Rectal smooth muscle tissue (tissue), 1 donor: ENCODE results near the gene YRDC.
"Not testable (repeated sequence)": the region's sequence is repeated elsewhere in the genome, so short reads cannot be mapped to it uniquely, and the experiment has no call there.

Experiments
- H3K27ac ChIP-seq: one replicate; pipeline ENCODE4 v1.7.0; 2013; ENCODE audit warnings: low read depth, low read length, inconsistent platforms
- H3K27me3 ChIP-seq: one replicate; pipeline ENCODE4 v1.7.0; 2013; ENCODE audit warnings: low read length; ENCODE audit not compliant: control insufficient read depth, insufficient read depth
- H3K36me3 ChIP-seq: one replicate; pipeline ENCODE4 v1.7.0; 2013; ENCODE audit warnings: low read length; ENCODE audit not compliant: control insufficient read depth, insufficient read depth
- H3K4me1 ChIP-seq: one replicate; pipeline ENCODE4 v1.7.0; 2013; ENCODE audit warnings: low read length; ENCODE audit not compliant: control insufficient read depth, insufficient read depth
- H3K4me3 ChIP-seq: one replicate; pipeline ENCODE4 v1.7.0; 2013; ENCODE audit warnings: low read length
- H3K9ac ChIP-seq: one replicate; pipeline ENCODE4 v1.7.0; 2013; ENCODE audit warnings: low read length

The YRDC gene

DNA sequence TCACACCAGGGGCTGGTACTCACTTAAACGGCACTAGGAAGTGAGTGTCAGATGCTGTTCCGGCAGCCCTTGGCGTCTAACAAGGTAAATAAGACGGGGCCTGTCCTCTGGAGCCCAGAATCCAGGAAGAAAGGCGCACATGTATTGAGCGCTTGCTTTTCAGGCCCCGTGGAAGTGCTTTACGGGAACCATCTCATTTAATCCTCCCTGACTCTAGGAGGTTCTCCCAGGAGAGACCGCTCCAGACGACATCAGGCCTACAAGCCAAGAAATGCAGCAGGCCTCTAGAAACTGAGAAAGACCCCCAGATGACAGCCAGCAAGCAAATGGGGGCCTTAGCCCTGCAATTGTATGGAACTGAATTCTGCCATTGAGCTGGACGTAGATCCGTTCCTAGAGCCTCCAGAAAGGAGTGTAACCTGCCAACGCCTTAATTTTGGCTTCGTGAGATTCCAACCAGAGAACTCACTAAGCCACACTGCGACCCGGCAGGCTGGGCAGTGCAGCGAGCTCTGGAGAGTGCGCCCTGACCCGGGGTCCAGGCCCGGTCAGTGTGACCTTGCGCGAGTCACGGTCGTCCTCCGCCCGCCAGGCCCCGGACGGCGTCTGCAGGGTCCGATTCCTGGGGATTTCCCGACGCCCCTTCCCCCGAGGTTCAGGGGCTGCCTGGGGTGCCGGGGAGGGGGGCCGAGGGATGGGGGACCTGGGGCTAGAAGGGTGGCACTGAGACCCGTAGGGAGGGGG is 14.9 kb downstream of the YRDC start:
- Histone ChIP-seq H3K27me3 (no peaks in the 10 kb centered on the region), H3K27ac (no peak overlapping the region), H3K4me3 (no peak overlapping the region), H3K36me3 (no peaks in the 10 kb centered on the region), H3K4me1 (no peaks in the 10 kb centered on the region), H3K9ac (no peak overlapping the region)

DNA sequence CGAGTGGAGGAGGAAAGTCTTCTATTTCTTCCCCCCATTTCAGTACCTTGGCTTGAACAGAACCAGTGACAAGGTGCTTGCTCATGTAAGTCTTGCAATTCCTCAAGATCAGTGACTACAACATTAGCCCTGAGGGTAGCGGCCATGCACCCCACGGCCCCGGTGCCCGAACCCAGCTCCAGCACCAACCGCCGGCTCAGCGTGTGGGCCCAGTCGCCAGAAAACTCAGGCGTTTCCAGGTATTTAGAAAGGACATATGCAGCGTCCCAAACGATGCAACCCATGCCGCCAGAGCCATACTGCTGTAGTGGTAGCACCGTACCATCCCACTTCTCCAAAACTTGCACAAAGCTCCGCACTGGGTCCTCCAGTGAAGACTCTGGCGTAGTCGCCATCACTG is 25.5 kb downstream of the YRDC start:
- H3K27me3 ChIP-seq, result peaks cover 2% of the 10 kb centered on the region

DNA sequence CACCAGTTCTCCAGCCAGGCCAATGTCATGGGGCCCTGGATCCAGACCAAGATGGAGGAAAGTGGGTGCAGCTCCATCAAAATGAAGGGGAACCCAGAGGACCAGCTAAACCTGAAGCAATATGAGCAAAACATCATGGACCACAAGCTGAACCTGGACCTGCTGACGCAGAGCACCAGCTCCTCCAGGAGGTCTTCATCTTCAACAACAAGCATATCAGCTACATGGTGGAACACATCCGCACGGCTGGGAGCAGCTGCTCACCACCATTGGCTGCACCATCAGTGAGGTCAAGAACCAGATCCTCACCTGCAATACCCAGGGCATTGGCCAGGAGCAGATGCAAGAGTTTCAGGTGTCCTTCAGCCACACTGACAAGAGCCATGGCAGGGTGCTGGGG is 29.4 kb downstream of the YRDC start:
- Histone ChIP-seq H3K4me1 (no peaks in the 10 kb centered on the region), H3K27ac (no peak overlapping the region), H3K9ac (no peak overlapping the region), H3K4me3 (no peak overlapping the region), H3K27me3 (peaks cover 2% of the 10 kb centered on the region), H3K36me3 (no peaks in the 10 kb centered on the region)

More for the DNA sequence above, 25.5 kb downstream of the YRDC start:
- Histone ChIP-seq H3K27ac (no peak overlapping the region), H3K4me1 (no peaks in the 10 kb centered on the region), H3K36me3 (no peaks in the 10 kb centered on the region), H3K4me3 (no peak overlapping the region), H3K9ac (no peak overlapping the region)

DNA sequence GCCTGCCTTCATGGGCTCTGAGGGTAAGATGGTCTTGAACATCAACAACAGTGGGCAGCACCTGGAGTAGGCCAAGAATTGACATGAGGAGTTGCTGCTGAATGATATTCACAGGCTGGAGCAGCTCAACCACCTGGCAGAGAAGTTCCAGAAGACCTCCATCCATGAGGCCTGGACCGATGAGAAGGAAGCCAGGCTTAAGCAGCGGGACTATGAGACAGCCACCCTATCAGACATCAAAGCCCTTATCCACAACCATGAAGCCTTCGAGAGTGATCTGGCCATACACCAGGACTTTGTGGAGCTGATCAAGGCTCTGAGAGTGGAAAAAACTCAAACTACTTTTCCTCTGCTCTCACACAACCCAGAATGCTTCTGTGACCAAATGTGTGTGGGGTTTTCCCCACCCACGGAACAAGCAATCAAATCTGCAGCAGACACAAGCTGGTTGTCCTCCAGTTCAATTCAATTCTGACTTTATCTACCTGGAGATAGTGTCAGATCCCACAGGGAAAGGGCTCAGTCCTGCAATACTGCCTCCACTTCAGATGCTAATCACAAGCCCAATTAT is 31.0 kb downstream of the YRDC start:
- Histone ChIP-seq H3K9ac (no peak overlapping the region), H3K36me3 (no peaks in the 10 kb centered on the region)

DNA sequence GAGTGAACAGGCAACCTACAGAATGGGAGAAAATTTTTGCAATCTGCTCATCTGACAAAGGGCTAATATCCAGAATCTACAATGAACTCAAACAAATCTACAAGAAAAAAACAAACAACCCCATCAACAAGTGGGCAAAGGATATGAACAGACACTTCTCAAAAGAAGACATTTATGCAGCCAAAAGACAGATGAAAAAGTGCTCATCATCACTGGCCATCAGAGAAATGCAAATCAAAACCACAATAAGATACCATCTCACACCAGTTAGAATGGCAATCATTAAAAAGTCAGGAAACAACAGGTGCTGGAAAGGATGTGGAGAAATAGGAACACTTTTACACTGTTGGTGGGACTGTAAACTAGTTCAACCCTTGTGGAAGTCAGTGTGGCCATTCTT is 36.6 kb downstream of the YRDC start:
- H3K27ac ChIP-seq, H3K4me3 ChIP-seq, H3K27me3 ChIP-seq, H3K9ac ChIP-seq, H3K4me1 ChIP-seq, H3K36me3 ChIP-seq: not testable (repeated sequence)

More for the DNA sequence above, 31.0 kb downstream of the YRDC start:
- Histone ChIP-seq H3K4me3 (no peak overlapping the region), H3K27me3 (peaks cover 2% of the 10 kb centered on the region), H3K27ac (no peak overlapping the region), H3K4me1 (no peaks in the 10 kb centered on the region)

DNA sequence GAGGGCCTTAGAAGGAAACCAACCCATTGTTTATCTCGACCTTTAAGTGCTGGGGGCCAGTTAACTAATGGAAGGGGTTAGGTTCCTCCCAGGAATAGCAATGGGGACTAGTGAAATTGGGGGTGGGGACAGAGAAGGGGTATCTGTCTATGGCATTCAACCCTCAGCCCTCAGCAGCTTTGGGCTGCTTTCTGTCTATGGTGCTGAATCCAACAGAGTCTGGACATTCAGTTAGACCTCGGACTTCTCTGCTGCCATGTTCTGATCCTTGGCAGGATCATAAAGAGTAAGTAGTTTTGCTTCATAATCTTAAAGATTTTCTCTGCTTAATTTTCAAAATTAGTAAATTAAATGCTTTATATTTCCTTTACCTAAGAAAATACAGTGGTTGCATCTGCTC is 40.5 kb downstream of the YRDC start:
- H3K27me3 ChIP-seq, result peaks cover 27% of the 10 kb centered on the region

DNA sequence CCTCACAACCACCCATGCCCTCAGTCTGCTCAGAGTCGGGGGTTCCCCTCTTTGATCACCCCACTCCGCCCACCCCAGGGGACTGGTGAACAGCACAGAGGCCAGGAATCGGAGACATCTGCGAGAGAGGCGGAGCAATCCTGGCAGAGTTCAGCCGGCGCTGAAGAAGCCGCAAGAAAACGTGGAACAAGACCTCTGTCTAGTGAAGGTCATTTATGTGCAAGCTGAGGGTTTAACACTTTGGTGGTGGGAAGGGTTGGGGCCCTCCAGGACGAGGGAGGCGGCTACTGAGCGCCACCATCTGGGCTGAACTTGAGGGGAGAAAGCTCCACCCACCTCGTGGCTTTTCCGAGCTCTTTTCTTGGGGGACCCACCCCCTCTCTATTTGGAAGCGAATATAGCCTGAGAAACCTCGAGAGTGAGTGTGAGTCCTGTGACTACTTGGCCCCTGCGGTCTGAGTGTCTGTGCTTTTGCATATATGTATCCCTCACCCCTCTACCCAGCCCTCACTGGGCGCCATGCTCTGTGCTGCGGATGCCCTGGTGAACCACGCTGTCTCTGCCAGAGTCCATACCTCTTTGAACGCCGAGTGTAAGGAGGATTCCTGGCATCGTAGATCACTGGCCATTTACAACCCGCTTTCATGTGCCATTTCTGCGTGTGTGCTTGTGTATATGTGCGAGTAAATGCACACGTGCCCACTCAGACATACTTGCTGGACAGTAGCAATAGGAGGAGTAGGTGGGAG is 41.9 kb downstream of the YRDC start:
- peaks cover 30% of the 10 kb centered on the region for H3K27me3 ChIP-seq

More for the DNA sequence above, 40.5 kb downstream of the YRDC start:
- no peak overlapping the region for H3K27ac ChIP-seq
- H3K4me3 ChIP-seq, result no peak overlapping the region
- H3K4me1 ChIP-seq, result no peaks in the 10 kb centered on the region
- H3K9ac ChIP-seq, result no peak overlapping the region
- H3K36me3 ChIP-seq, result no peaks in the 10 kb centered on the region

DNA sequence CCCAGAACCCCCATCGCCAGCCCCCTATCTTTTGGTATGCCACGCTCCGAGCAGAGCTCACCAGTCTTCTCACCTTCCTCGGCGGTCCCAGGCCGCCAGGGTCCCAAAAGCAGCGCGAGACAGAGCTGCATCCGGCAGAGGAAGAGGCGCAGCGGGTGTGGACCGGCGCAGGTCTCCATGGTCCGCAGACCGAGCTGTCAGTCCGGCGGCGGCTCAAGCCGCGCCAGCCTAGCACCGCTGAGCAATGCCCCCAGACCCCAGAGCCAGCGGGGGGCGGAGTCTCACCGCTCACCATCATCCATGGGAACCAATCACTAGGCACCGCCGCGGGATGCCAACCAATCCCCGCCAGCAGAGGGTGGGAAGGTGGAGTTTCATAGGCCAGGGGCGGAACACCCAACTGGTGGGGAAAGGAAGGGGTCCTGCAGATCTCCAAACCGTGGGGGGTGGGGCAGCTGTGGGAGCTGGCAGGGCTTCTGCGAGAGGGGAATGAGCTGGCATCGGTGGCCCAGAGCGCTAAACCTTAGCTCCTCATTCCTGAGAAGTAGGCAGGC is 43.0 kb downstream of the YRDC start, which contains the start of gene EPHA10:
Gene EPHA10 (minus strand): TSS at position 233 of the 554 bp plus-strand sequence. CDS start 54 bp downstream, at position 179.
- H3K36me3 ChIP-seq, result no peaks in the 10 kb centered on the region
- no peaks in the 10 kb centered on the region for H3K4me1 ChIP-seq
- H3K9ac ChIP-seq, result no peak within 1 kb of the TSS
- no peak within 1 kb of the TSS for H3K27ac ChIP-seq
- H3K27me3 ChIP-seq, result peaks cover 30% of the 10 kb centered on the region
- H3K4me3 ChIP-seq, result no peak within 1 kb of the TSS

More for the DNA sequence above, 41.9 kb downstream of the YRDC start:
- H3K36me3 ChIP-seq, result no peaks in the 10 kb centered on the region
- no peak overlapping the region for H3K27ac ChIP-seq
- no peak overlapping the region for H3K4me3 ChIP-seq
- H3K9ac ChIP-seq, result no peak overlapping the region
- no peaks in the 10 kb centered on the region for H3K4me1 ChIP-seq

DNA sequence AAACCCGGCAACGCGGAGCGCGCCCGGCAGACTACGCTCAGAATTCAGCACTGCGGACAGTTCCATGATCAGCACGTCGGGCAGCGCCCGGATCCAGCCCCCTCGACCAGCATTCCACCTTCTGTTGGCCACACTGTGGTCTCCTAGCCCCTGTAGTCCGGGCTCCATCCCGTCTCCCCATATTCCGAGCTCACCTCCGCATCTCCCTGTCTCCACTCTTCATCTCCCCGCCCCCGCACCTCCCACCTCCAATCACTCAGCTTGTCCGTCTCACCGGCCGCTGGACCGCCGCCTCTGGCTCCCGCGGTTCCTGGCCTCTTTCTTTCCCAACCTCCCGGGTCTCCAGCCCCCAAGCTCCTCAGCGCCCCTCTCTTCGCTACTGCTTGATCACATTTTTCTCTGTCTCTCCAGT is 43.6 kb downstream of the YRDC start:
- Histone ChIP-seq H3K9ac (no peak overlapping the region), H3K27me3 (peaks cover 30% of the 10 kb centered on the region), H3K27ac (no peak overlapping the region), H3K4me3 (no peak overlapping the region), H3K4me1 (no peaks in the 10 kb centered on the region), H3K36me3 (no peaks in the 10 kb centered on the region)

DNA sequence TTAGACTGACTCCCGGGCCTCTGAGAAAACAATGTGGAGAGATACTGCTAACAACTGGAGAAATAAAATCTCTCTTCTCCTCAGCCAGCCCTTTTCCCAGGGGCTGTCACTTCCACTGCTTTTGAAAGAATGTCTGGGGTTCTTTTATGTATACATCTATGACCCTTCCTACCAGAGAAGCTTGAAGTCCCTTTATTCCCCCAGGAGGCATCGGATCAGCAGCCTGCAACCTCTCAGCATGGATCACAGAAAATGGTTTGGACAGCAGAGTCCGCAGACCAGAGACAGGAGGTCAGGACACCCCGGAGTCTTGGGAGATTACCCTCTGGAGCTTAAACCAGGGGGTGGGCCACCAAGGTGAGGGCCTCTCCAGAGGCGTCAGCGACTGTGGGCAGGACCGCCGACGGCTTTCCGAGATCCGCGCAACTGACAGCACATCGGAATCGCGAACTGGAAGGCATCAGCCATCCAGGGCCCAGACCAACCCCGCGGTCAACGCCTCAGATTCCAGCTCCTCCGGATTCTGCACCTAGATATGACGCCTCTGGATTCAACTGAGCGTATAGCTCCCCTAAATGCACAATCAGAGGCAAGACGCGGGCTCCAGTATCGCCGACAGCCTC is 44.1 kb downstream of the YRDC start:
- Histone ChIP-seq H3K4me3 (no peak overlapping the region), H3K9ac (no peak overlapping the region)

DNA sequence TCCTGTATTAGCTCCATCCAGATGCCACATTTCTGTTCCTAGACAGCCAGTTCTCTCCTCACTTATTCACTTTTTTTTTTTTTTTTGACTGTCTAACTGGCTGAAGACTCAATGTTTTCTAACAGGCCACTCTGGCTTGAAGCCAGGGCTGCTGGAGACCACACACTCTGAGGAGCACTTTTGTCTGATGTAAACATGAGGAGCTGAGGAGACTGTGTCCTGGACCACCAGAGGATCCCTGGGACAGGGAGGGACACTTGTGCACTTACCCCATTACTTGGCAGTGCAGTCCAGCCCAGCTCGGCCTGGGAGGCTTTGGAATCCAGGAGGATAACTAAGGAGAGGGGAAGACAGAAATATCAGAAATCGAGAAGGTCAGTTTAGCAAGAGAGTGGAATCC is 45.5 kb downstream of the YRDC start:
- H3K9ac ChIP-seq, result no peak overlapping the region
- peaks cover 31% of the 10 kb centered on the region for H3K27me3 ChIP-seq
- H3K36me3 ChIP-seq, result no peaks in the 10 kb centered on the region
- no peak overlapping the region for H3K27ac ChIP-seq
- H3K4me1 ChIP-seq, result no peaks in the 10 kb centered on the region
- H3K4me3 ChIP-seq, result no peak overlapping the region

More for the DNA sequence above, 44.1 kb downstream of the YRDC start:
- Histone ChIP-seq H3K36me3 (no peaks in the 10 kb centered on the region), H3K27me3 (peaks cover 30% of the 10 kb centered on the region), H3K4me1 (no peaks in the 10 kb centered on the region), H3K27ac (no peak overlapping the region)
